ENCODE data around the gene AHDC1. TPM values are rescaled to one million over a fixed set of nuclear protein-coding genes. Genes with fewer than 3 reads are reported as not detected.

The AHDC1 gene
- polyA plus RNA-seq, 2 of the 4 experiments (the other 2 are of a cell fraction): 1.3 to 11.5 TPM

DNA sequence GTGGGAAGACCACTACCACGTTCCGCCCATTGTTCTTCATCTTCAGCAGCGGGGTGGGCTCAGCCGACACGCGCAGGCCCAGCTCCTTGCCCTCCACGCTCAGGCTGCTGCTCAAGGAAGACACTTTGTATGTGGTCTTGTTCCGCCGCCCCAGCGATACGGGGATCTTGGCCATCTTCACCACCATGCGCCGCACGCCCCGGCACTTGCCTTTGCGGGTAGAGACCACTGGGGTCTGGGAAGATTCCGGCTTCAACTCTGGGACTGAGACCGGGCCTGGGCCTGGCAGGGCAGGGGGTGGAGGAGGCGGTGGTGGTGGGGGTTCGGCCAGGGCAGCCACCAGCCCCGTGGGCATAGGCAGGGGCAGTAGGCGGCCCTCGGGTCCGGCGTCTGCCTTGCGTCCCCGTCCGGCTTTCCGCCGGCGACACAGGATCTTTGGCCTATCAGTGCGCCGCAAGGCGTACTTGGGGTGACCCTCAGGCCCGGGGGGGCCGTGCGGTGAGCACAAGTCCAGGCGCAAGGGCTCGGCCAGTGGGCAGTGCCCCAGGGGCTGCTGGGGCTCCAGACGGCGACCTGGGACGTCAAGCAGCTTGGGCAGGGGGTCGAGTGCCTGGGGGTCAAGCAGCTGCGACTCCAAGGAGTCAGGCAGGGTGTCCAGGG is 53.3 kb downstream of the AHDC1 start:
- no peak for TF ChIP-seq EP300 (IDR thresholded peaks at IDR 0.05)
- TF ChIP-seq, protein P1, sequence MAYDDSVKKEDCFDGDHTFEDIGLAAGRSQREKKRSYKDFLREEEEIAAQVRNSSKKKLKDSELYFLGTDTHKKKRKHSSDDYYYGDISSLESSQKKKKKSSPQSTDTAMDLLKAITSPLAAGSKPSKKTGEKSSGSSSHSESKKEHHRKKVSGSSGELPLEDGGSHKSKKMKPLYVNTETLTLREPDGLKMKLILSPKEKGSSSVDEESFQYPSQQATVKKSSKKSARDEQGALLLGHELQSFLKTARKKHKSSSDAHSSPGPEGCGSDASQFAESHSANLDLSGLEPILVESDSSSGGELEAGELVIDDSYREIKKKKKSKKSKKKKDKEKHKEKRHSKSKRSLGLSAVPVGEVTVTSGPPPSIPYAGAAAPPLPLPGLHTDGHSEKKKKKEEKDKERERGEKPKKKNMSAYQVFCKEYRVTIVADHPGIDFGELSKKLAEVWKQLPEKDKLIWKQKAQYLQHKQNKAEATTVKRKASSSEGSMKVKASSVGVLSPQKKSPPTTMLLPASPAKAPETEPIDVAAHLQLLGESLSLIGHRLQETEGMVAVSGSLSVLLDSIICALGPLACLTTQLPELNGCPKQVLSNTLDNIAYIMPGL (CRISPR knock-in tag; IDR thresholded peaks at IDR 0.05; ENCODE audit: borderline replicate concordance): no peak
- no peak for TF ChIP-seq HOXB13 (CRISPR knock-in tag; IDR thresholded peaks at IDR 0.05; ENCODE audit: low read depth)
- no peak for TF ChIP-seq RNF2 (IDR thresholded peaks at IDR 0.05; ENCODE audit: borderline replicate concordance, low read depth)
- no peak for TF ChIP-seq ZFP36 (IDR thresholded peaks at IDR 0.05; ENCODE audit: borderline replicate concordance, partially characterized antibody)
- no peak for TF ChIP-seq CHD4 (IDR thresholded peaks at IDR 0.05; ENCODE audit: borderline replicate concordance)
- no peak for TF ChIP-seq MYC (IDR thresholded peaks at IDR 0.05; ENCODE audit: borderline replicate concordance, low read length)
- no peak for TF ChIP-seq REST (IDR thresholded peaks at IDR 0.05)
- TF ChIP-seq NR3C1 (IDR thresholded peaks at IDR 0.05): no peak
- TF ChIP-seq ESRRA (IDR thresholded peaks at IDR 0.05; ENCODE audit: borderline replicate concordance, low read length): no peak
- TF ChIP-seq EHF (CRISPR knock-in tag; IDR thresholded peaks at IDR 0.05): no peak
- TF ChIP-seq RCOR1 (IDR thresholded peaks at IDR 0.05; ENCODE audit: low read depth, low read length): no peak
- WGBS (ENCODE audit: missing lambda C conversion rate): 96% methylated on average over 15 of the region's 44 CpGs
- DNase-seq (ENCODE audit: low read depth in 1 of 2, low spot score in 1 of 2): no peak
- ChIA-PET POLR2A (no interaction called here), CTCF (interaction anchor here (1.2 to 1.3 kb wide), 3 partner anchors 8 to 56 kb away, joined by 3 to 5 read pairs (median 3); no protein-coding TSS in a partner anchor)
- ATAC-seq: no peak
- Histone ChIP-seq H3K4me1 (peaks cover 21% of the 10 kb centered on the region), H3K4me3 (no peak overlapping the region), H3K9me3 (no peaks in the 10 kb centered on the region), H3K4me2 (no peak overlapping the region), H3K27ac (no peak overlapping the region)
- no peak for FAIRE-seq

GRCh38 chr1:27549807-27550408 is 54.0 kb downstream of the AHDC1 start:
- WGBS (ENCODE audit: missing lambda C conversion rate): 96% methylated on average over 19 of the region's 38 CpGs
- no peak overlapping the region for H3K4me3 ChIP-seq
- peaks cover 21% of the 10 kb centered on the region for H3K4me1 ChIP-seq
- ATAC-seq (no peak), FAIRE-seq (no peak), DNase-seq (ENCODE audit: low read depth in 1 of 2, low spot score in 1 of 2) (no peak)
- ChIA-PET CTCF (interaction anchor here (1.2 kb wide), 1 partner anchor 14 kb away, joined by 5 read pairs; no protein-coding TSS in a partner anchor), POLR2A (no interaction called here)
- H3K9me3 ChIP-seq: no peaks in the 10 kb centered on the region
- H3K4me2 ChIP-seq: no peak overlapping the region
- no peak overlapping the region for H3K27ac ChIP-seq
- TF ChIP-seq REST (IDR thresholded peaks at IDR 0.05) (no peak), HOXA7 (CRISPR knock-in tag; IDR thresholded peaks at IDR 0.05) (no peak), CBX2 (IDR thresholded peaks at IDR 0.05; ENCODE audit: borderline replicate concordance, low read depth) (no peak), BHLHE40 (IDR thresholded peaks at IDR 0.05; ENCODE audit: low read depth, low read length) (no peak), RNF2 (IDR thresholded peaks at IDR 0.05; ENCODE audit: borderline replicate concordance, low read depth) (no peak), HOXB5 (CRISPR knock-in tag; IDR thresholded peaks at IDR 0.05) (no peak), ZNF302 (CRISPR knock-in tag; IDR thresholded peaks at IDR 0.05) (no peak), NPAS2 (CRISPR knock-in tag; IDR thresholded peaks at IDR 0.05; ENCODE audit: borderline replicate concordance) (no peak), JUN (IDR thresholded peaks at IDR 0.05) (no peak), MAX (IDR thresholded peaks at IDR 0.05) (no peak), GATA3 (IDR thresholded peaks at IDR 0.05; ENCODE audit: borderline replicate concordance) (no peak), MAFK (IDR thresholded peaks at IDR 0.05; ENCODE audit: partially characterized antibody) (no peak), ELK1 (IDR thresholded peaks at IDR 0.05; ENCODE audit: low read depth, low read length) (no peak), ZFP36 (IDR thresholded peaks at IDR 0.05; ENCODE audit: borderline replicate concordance, partially characterized antibody) (no peak), SREBF2 (IDR thresholded peaks at IDR 0.05) (no peak), RAD21 (conservative IDR thresholded peaks at IDR 0.05 in 1 of 2, IDR thresholded peaks at IDR 0.05 in 1 of 2) (no peak)

All from A549 (cell line).